GM19455 (cell line): Measurements from ENCODE around the gene FAM107B.

ENCODE experiments used
- ATAC-seq: cut with Tn5 transposase; IDR thresholded peaks from one replicate; pipeline ENCODE4 v1.9.1; 2021; ENCODE audit not compliant: unreplicated experiment

FAM107B gene

GRCh38 chr10:14779001-14779651 lies 4.4 kb upstream of the FAM107B start:
- ATAC-seq, result no peak

- ATAC-seq, result no peak
Observed at GRCh38 chr10:14776546-14776945, 1.8 kb upstream of the FAM107B start.

GRCh38 chr10:14775656-14776055 lies 959 bp upstream of the FAM107B start:
- ATAC-seq, result no peak

GRCh38 chr10:14774214-14774580 lies 500 bp downstream of the FAM107B start:
- ATAC-seq, result no peak

- no peak for ATAC-seq
Observed at GRCh38 chr10:14773551-14774213, 1.0 kb downstream of the FAM107B start.

- no peak for ATAC-seq
Observed at GRCh38 chr10:14772399-14772798, 2.3 kb downstream of the FAM107B start.

- ATAC-seq, result no peak
Observed at GRCh38 chr10:14770927-14771326, 3.8 kb downstream of the FAM107B start.

- ATAC-seq, result no peak
Observed at GRCh38 chr10:14761372-14761771, 13.3 kb downstream of the FAM107B start.

GRCh38 chr10:14758994-14759664 lies 15.6 kb downstream of the FAM107B start:
- no peak for ATAC-seq

GRCh38 chr10:14758451-14758850 lies 16.2 kb downstream of the FAM107B start:
- no peak for ATAC-seq

- ATAC-seq, result no peak
Observed at GRCh38 chr10:14757986-14758385, 16.7 kb downstream of the FAM107B start.

GRCh38 chr10:14757394-14757793 lies 17.3 kb downstream of the FAM107B start:
- ATAC-seq, result no peak

GRCh38 chr10:14753441-14753840 lies 21.3 kb downstream of the FAM107B start:
- ATAC-seq, result no peak

- ATAC-seq, result no peak
Observed at GRCh38 chr10:14751921-14752320, 22.8 kb downstream of the FAM107B start.

- no peak for ATAC-seq
Observed at GRCh38 chr10:14751014-14751896, 23.4 kb downstream of the FAM107B start.

GRCh38 chr10:14749070-14749809 lies 25.5 kb downstream of the FAM107B start:
- ATAC-seq, result no peak

- no peak for ATAC-seq
Observed at GRCh38 chr10:14748441-14748840, 26.3 kb downstream of the FAM107B start.

- peak; percentile 82 for ATAC-seq
Observed at GRCh38 chr10:14742815-14743214, 31.9 kb downstream of the FAM107B start.

- ATAC-seq, result no peak
Observed at GRCh38 chr10:14742382-14742781, 32.3 kb downstream of the FAM107B start.

- no peak for ATAC-seq
Observed at GRCh38 chr10:14740684-14741247, 33.9 kb downstream of the FAM107B start.
